ENCODE results near the gene DBNL.

DNA sequence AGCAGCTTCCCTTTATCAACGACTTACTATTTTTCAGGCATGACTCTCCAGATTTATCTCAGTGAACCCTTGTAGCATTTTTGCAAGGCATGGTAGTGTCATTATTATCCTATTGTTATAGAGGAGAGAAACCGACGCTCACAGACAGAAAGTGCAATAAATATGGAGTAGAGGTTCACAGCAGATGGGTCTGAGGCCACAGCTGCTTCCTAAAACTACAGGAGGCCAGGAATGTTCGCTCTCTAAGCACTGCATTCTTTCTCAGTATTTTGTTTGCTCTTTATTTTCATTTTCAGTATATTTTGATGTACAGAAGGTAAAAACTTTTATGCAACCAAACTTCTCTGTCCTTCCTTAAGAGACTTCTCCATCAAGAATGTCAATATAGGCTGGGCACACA, 55.2 kb downstream of the DBNL start:
- TF ChIP-seq RARB (CRISPR knock-in tag; IDR thresholded peaks at IDR 0.05): no peak
- TF ChIP-seq, protein P1, sequence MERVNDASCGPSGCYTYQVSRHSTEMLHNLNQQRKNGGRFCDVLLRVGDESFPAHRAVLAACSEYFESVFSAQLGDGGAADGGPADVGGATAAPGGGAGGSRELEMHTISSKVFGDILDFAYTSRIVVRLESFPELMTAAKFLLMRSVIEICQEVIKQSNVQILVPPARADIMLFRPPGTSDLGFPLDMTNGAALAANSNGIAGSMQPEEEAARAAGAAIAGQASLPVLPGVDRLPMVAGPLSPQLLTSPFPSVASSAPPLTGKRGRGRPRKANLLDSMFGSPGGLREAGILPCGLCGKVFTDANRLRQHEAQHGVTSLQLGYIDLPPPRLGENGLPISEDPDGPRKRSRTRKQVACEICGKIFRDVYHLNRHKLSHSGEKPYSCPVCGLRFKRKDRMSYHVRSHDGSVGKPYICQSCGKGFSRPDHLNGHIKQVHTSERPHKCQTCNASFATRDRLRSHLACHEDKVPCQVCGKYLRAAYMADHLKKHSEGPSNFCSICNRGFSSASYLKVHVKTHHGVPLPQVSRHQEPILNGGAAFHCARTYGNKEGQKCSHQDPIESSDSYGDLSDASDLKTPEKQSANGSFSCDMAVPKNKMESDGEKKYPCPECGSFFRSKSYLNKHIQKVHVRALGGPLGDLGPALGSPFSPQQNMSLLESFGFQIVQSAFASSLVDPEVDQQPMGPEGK (CRISPR knock-in tag; IDR thresholded peaks at IDR 0.05; ENCODE audit: borderline replicate concordance): no peak
- TF ChIP-seq OSR1 (CRISPR knock-in tag; IDR thresholded peaks at IDR 0.05): no peak
- TF ChIP-seq ARNTL (CRISPR knock-in tag; IDR thresholded peaks at IDR 0.05; ENCODE audit: borderline replicate concordance, low read depth): no peak
- no peak for TF ChIP-seq ZNF8 (CRISPR knock-in tag; IDR thresholded peaks at IDR 0.05)
